Stimulated activated CD8-positive, alpha-beta memory T cell treated with anti-CD3 and anti-CD28 coated beads, Interleukin-15, amount 100 ng/mL, for 24 hours (primary cell): Measurements from ENCODE around the gene OLFML2A.
"Not testable (repeated sequence)": the region's sequence is repeated elsewhere in the genome, so short reads cannot be mapped to it uniquely, and the experiment has no call there.

Source experiments
- DNase-seq: peaks from one replicate; pipeline ENCODE4 v3.0.0-alpha.2; 2020; ENCODE audit warnings: low read depth

Gene OLFML2A

DNA sequence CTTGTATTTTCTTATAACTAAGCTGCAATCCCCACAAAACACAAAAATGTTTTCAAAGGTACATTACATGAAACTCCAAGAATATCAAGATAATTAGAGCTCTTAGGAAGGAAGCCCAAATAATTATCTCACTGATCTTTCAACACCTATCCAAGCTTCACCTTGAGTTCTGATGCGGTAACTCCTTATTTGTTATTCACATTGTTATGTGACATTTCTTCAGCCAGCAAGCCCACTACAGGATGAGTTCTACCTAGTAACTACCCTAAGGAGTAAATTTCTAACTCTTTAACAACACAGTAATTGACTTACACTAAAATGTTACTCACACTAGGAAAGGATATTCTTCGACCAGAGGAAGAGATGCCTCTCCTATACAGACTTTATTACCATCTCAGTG, 15.7 kb upstream of the OLFML2A start:
- no peak for DNase-seq

DNA sequence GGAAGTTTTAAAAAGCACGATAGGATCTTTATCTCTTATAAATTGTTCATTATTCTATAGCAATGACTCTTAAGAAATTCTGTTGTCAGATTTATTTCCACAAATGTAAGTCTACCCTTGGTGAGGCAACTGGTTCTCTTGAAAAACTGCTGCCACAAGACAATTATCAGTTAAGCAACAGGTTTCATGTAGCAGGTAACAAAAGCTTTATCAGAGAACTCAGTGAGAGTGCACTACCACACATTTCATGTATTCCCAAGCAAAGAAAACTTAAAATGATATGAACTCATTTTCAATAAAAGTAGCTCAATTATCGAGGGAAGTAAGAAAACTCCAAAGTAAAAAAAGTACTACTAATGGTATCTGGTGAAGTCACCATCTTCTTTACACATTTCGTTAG, 15.2 kb upstream of the OLFML2A start:
- no peak for DNase-seq

DNA sequence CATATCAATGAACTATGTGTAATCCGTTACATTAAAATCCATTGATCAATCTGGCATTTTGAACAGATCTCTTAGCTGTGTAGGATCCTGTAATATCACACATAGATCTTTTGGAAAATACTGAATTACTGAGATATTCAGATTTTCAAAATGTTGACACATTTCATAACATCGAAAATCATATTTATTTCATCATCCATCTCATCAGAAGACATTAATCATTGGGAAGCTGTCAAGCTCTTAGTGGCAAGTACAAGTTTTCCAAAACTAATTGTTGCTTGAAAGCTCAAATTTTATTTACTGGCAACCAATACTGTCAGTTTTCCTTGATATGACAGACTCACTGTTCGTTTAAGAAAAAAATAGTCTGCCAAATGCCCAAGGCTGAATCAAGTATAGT, 14.3 kb upstream of the OLFML2A start:
- no peak for DNase-seq

DNA sequence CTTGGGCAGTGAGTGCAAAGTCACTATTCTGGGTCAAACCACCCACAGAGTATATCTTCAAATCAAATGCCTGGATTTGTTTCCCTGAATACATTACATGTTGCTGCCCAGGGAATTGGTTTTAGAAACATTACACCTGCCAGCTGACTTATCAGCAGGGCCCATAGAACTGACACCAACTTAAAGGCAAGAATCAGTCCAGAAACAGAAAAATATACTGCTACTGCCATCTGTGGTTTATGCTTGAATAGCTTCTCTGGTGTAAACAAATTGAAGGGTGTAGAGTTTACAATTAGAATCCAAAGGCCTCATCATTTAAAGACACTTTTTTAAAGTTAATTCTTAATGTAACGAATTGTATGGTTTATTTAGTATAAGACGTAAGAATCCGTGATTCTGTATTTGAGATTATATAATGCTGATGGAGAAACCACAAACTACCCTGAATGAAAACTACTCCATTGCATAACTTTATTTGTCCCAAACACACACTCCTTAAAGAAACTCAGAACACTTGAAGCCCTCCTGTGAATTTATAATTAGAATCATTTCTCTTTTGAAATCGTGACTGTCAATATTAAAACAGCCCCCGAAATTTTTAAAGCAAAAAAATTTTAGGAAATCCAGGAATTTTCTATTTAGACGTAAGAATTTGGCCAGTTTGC, 12.0 kb upstream of the OLFML2A start:
- no peak for DNase-seq

DNA sequence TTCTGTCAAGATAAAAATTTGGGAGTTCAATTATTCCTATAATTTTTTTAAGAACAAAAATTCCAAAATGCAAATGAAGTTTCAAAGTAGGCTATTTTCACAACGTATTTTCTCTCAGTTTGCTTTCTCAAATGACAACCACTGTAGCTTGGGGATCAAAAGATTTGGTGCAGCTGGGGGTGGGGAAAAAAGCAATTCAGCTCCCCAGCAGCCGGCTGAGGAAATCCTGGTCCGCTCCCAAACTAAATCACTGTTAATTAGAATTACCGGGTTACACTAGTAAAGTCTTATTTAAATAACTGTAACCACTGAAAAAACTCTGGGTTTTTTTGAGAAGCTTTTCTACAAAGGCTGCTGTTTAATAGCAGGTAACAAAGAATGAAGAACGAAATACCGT, 11.5 kb upstream of the OLFML2A start:
- DNase-seq = no peak

DNA sequence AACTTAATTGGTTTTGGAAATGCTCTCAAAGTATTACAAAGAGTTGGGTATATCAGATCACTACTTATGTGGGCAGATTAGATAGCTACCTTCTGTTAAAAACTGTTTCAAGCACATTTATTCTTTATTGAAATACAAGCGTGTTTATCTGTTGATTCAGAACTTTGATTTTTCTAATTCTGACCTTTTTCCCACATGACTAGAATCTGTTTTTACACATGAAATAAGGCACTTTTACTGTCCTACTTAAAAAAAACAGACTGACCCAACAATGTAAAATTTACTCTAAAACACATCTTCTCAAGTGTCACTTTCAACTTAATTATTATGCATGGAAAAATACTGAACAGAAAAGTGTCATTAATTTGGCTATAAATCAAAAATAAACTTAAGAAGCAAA, 10.6 kb upstream of the OLFML2A start:
- DNase-seq = no peak

DNA sequence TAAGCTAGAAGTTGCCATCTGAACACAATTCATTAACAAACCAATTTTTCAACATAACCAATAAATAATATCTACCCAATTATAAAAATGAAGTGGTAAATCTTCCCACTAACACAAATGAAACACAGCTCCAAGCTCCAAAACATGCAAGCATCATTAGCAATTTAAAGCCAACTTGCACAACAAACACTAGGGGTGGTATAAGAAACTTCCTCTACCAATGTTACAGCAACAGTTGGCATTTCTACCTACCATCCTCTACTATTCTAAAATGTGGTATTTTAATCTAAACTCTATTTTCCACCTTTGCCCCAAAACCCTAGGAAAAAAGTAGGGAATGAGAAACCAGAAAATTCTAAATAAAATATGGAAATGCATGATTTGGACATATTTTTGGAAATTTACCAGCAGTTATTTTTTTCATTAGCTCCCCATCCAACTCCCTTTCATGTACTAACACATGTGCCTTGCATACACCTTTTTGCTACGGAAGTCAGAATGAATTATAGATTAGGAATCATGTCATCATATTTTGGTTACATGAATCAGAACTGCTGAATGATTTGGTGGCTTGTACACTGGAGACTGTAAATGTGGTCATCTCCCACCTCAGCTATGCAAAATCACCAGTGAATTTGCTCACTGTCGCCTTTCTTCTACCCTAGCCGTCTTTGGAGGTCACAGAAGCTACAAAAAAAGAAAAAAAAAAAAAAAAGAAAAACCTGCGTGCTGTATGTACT, 9.9 kb upstream of the OLFML2A start:
- DNase-seq = no peak

DNA sequence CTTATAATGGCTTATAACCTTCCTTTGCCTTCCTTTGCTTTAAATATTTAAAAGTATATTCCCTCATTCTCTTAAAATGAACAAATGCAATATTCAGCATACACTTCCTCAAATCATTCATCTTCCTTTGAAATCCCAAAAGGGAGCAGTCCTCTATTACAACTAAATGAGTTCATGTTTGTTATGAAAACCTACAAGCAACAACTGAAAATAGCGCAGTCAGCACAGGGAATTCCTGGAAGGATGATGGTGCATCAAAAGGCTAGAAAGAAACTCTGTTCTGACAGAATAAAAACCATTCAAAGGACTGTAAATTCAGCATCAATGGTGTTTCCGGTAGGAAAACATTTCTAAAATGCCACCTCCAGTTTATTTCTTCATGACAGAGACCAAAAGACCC, 9.1 kb upstream of the OLFML2A start:
- no peak for DNase-seq

DNA sequence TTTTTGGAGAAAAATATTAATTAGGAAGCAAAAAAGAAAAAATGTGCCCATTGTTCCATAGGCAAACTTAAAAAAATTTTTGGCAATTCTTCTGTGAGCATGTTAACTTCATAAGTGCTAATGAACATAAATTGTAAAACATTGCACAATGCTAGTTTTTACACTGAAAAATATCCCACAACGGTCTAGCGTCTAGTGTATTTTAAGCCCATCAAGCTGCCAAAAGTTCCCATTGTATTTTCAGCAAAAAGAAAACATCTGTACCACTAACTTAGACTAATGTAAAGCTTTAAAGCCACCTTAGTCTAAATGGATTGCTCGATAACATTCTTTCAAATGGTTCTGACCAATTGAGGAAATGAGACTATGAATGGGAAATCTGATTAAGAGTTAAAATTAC, 8.6 kb upstream of the OLFML2A start:
- no peak for DNase-seq

DNA sequence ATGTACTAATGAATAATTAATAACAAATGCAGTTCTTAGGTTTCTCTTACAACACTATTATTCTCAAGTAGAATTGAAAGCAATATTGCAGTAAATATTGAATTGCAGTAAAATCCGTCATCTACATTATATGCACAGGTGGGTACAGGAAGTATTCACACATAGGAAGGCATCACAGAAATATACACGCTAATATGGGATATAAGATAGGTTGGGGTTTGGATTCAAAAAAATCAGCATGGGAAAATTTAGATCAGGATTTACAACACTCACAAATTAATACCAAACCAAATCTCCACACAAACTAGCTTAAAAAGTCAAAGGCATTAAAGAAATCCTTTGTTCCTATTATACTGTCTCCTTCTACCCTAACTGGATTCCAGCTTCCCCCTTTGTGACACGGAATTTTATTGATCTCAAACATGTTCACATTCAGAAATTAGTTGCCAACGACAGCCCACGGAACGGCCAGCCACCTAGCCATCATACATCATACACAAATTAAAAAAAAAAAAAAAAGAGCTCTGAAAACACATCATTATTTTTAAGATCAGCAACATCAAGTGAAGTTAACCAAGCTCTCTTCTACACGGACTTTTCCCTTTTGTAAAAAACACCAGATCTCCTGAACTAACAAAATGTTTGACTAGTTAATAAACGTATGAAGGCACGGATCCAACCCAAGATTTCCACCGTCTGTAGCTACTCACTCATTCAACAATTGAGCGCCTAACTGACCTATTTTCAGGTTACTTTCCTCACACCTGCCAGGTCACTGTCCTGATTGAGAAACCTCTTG, 8.0 kb upstream of the OLFML2A start:
- no peak for DNase-seq

DNA sequence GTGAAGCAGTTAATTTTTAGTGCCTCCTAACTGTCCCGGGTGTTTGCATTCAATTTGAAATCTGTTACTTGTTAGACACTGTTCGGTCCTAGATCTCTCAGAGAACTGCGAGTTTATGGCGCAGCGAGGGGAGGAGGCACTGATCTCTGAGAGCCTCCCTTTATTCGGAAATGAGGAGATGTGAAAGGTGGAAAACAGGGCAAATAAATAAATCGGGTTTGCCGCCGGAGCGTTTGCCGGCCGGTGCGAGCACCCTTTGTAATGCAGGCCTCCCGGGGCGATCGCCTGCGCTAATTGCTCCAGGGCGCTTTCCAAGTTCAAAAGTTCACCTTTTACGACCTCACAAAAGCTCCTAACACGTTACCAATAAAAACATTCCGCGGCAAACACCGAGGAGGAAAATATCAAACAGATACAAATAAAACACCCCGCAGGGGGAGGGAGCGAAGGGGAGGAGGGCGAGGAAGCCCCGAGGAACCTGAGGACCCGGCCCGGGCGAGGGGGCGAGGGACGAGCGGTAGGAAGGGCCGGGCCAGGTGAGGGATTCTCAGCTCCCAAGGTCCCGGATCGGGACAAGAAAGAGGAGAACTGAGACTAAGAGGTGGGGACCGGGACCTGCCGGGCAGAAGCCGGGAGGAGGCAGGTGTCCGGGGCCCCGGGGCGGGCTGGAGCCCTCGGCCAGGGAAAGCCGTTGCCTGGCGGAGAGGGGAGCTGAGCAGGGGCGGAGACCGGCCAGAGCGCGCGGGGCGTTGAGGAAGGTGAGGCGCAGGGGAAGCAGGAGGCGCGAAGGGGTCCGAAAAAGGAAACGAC, 7.2 kb upstream of the OLFML2A start:
- DNase-seq = no peak

DNA sequence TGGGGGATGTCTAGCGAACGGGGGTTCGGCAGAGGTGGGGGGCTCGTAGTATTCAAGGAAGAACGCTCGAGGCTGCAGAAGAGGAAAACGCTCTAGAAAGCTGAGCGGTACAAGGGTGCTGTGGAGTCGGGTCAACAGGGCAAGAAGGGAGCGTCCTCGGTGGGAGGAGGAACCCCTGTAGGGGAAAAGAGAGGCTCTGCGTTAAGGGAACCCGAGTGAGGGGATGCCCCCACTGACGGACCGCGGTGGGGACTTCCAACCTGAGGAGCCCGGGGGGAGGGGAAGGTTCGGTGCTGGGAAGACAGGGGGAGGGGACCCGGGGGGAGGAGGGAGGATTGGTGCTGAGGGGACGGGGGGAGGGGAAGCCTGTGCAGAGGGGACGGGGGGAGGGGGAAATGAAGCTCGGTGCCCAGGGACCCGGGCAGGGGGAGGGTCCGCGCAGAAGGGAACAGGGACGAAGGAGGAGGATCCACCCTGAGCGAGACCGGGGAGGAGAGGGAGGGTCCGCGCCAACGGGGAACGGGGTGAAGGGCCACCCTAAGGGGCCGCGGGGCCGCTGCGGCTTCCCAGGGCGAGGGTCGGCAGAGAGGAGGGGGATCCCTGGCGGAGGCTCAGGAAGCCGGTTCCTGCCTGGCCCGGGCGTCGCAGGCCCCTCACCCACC, 6.4 kb upstream of the OLFML2A start:
- DNase-seq = no peak

DNA sequence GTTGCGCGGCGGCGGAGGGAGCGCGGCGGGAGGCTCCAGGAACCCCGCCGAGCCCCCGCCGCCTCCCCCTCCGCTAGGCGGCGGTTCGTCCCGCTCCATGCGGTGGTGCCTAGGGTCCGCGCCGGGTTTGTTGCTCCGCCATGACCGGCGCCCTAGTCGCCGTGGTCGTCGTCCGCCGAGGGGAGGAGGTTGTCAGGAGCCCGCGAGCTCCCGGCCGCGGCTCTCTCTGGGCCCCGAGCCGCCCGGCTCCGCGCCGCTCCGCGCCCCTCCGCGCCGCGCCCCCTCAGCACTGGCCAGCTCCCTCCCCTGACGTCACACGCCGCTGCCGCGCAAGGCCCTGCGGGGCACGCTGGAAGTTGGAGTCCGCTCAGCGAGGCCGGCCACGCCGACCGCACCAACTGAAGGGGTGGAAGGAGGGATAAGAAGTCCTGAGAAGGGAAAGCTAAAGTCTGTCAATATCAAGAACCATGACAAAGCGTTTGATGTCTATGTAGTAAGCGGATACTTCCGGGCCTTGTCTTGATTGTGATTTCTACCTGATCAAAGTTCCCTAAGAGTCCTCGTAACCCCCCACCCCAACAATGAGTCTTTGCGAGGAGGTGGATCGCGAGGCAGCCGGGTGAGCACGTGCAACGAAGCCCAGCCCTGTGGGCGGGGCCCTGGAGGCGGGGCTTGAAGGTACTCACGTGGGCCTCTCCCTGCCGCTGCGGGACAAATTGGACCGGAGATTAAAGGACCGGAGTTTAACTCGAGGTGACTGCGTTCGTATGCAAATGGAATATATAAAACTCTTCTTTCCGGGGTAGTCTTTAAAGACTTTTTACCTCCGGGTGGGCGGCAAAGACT, 5.7 kb upstream of the OLFML2A start, which contains the start of gene NR6A1:
NR6A1 (minus strand) TSS at position 291 of the 846 bp plus-strand sequence.
- DNase-seq = peak; percentile 87

DNA sequence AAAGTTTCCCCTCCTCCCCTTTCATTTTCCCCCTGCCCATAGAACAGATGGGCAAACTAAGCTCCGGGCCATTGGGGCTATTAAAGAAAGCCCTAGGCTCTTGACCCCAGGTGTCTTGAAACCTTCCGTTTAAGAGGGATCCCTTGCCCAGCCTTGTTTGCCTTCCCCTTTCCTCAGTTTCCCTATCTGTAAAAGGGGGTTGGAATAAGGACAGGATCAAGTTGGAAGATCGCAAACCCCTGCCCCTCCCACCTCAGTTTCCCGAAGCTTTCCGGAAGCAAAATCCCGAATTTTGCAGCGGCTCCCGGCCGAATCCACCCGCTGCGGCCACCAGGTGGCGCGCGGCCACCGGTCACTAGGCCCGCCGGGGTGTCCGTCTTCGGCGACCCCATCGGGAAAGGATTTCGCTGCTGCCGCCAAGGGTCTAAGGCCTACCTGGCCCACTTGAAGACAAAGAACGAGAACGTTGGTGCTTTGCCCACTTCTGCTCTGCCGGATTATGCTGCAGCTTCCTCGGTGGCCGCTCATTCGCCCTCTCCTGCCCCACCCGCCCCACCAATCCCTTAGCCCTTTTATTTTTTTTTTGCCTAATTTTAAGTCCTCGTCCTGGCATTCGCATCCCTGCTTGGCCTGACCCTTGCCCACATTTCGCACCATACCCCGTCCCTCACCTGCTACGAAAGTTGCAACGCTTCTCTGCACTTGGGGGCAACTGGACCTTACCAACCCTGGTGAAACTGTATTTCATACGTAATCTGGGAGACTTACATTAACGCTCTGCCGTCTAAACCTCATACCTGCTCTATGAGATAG, 4.9 kb upstream of the OLFML2A start:
- DNase-seq = no peak

DNA sequence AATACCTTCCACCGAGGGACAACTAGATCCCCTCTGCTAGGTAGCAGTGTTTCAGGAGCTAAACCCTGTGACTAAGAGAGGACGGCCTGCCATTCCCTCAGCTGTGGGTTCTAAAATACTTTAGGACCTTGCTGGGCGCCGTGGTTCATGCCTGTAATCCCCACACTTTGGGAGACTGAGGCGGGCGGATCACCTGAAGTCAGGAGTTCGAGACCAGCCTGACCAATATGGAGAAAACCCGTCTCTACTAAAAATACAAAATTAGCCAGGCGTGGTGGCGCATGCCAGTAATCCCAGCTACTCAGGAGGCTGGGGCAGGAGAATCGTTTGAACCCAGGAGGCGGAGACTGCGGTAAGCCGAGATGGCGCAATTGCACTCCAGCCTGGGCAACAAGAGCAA, 4.1 kb upstream of the OLFML2A start:
- not testable (repeated sequence) for DNase-seq

DNA sequence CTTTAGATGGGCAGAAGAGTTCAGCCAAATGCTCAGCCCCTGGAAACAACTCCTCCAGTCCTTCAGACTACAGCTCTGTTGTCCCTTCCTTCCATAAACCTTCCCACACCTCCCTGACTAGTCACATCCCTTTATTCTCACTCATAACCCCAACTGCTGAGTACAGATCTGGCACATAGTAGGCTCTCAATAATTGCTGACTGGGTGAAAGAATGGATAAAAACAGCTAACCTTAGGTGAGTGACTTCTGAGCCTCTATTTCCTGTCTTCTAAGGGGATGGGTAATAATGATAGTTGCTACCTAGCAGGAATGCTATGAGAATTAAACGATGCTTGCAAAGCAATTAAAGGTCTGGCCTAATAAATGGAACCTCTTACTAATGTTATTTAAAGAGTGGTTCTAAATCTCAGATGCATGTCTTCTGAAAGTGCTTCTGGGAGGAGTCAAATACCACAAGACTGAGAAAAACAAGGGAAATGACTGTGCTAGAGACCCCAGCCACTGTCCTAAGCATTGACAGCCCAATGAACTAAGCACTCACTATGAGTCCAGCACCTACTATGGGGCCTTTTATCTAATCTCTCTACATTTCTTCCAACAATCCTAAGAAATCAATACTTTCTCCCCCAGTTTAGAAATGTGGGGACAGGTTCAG, 3.3 kb upstream of the OLFML2A start:
- DNase-seq = no peak

DNA sequence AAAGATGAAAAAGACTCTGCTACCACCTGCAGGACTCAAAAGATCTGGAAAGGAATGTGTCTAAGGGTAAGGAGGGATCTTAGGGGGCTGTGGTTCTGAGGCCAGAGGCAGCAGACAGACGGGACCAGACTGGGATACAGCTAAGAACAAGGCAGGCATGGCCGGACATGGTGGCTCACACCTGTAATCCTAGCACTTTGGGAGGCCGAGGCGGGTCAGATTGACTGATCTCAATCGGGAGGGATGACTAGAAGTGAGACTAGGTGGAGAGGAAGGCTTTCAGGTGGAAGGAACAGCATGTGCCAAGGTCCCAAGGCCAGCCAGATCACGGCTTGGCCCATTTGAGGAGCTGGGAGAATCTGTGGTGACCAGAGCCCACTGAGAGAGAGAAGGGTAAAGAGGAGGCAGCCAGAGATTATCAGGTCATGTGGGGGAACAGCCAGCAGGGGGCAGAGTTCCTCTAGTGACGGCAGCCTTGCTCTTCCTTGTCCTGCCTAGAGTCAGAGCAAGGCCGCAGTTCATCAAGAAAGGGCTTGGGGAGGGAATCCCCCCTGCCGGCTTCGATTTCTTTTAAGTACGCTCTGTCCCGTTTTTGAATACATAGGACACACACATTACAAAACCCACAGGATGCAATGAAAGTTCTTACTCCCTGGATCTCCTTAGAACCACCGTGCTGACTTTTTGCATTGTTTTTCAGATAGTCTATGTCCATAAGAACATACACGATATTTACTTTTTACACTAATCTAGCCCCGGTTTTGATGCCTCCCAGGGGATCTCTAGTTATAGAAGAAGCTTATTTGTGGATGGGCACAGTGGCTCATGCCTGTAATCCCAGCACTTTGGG, 2.6 kb upstream of the OLFML2A start:
- peak; percentile 70 for DNase-seq

DNA sequence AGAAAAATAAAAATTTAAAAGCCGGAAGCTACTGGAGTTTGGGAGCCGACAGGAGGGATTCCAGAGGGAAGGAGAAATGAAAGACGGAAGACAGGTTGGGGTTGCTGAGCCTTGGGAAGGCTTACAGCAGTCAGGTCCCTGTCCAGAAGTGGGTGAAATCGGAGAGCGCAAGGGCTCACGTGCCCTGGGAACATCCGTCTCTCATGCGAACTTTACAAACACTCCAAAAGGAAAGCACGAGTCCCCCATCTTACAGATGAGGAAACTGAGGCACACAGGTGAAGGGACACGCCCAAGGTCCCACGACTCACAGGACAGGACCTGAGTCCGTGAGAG, 347 bp upstream of the OLFML2A start:
- DNase-seq = no peak
